Activated CD8-positive, alpha-beta memory T cell treated with anti-CD3 and anti-CD28 coated beads for 36 hours (primary cell): ENCODE measurements around the gene KLF5. TPM values are rescaled to one million over a fixed set of nuclear protein-coding genes. Genes with fewer than 3 reads are reported as not detected.

Experiments used
- CTCF ChIA-PET: fragments of 350-600 bp; sonication (Branson Sonifier 250); formaldehyde crosslinking; loops from one replicate; lab custom pipeline; 2021; ENCODE audit warnings: antibody characterized with exemption; lab: Charles Lee
- POLR2A ChIA-PET: fragments of 350-600 bp; sonication (Branson Sonifier 250); formaldehyde crosslinking; loops from one replicate; lab custom pipeline; 2021; ENCODE audit warnings: antibody characterized with exemption; lab: Charles Lee
- total RNA-seq, 2 experiments: library from RNA; stranded (reverse); gene quantifications; one replicate each; pipeline ENCODE4 v1.2.3, GENCODE V29; 2021

Gene KLF5
- total RNA-seq, 2 experiments from 2014 or later = 1.4 to 1.8 TPM

DNA sequence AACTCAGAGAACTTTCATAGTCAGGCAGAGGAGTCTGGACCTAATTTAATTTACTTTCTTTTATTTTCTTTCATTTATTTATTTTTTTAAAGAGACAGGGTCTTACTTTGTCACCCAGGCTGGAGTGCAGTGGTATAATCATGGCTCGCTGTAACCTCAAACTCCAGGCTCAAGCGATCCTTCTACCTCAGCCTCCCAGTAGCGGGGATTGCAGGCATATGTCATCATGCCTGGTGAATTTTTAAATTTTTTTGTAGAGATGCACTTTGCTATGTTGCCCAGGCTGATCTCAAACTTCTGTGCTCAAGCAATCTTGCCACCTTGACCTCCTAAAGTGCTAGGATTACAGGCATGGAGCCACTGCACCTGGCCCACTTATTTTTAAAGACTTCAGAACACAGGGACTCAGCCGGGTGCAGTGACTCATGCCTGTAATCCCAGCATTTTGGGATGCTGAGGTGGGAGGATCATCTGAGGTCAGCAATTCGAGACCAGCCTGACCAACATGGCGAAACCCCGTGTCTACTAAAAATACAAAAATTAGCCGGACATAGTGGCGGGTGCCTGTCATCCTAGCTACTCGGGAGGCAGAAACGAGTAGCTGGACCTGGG is 50.6 kb downstream of the KLF5 start:
- CTCF ChIA-PET = no interaction called here
- POLR2A ChIA-PET = no interaction called here

- CTCF ChIA-PET = no interaction called here
- POLR2A ChIA-PET = no interaction called here
These were observed 51.2 kb downstream of the KLF5 start for GRCh38 chr13:73109969-73110368.

- ChIA-PET POLR2A (no interaction called here), CTCF (no interaction called here)
These were observed 52.0 kb downstream of the KLF5 start for GRCh38 chr13:73110814-73111213.

DNA sequence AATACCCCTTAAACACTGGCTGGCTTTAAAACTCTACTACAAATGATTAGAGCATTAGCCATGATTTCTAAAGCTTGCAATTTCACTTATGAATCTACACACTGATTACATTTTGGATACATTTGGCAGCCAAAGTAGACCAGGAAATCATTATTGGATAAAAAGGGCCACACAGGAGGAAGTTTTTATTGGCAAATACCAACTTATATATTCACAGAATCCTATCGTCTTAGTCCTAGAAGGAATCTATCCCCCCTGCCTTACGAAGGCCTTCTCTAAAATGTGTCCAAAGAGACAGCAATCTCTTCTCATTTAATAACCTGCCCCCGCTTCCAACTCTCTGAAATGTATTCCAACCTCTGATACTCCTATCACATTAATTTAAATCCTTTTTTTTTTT is 52.5 kb downstream of the KLF5 start:
- ChIA-PET CTCF (no interaction called here), POLR2A (no interaction called here)

DNA sequence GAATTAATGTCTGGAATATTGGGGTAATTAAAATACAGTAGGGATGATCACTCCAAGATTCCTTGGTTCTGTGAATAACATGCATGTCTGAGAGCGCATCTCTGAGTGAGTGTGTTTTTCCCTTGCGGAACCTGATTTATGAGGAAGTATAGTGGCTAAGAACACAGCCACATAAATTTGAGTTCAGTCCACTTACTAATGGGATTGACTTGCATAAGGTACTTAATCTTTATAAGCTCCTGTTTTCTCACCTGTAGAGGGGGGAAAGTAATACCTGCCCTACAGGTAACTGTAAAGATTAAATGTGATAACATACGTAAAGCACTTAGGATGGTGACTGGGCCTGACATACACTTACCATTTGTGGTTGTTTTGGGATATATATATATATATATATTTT is 60.8 kb downstream of the KLF5 start:
- POLR2A ChIA-PET = no interaction called here
- CTCF ChIA-PET = no interaction called here
